ENCODE results near the gene NUP98.

DNA sequence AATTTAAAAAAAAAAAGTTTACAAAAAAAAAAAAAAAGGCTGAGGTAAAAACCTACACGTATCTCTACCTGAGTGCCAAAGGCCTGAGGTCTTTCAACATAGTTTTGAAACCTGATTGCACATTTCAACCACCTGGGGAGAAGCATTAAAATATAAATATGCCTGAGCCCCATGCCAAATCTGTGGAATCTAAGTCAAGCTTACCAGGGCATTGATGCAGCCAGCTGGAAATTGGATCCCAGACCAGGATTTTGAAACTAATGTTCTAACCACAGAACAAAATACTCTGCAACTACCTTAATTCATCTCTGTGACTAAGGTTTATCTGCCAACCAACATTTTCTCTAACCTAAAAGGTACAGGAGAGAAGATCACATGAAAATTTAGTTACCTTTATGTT lies 87.4 kb downstream of the NUP98 start:
- TF ChIP-seq, protein P1, sequence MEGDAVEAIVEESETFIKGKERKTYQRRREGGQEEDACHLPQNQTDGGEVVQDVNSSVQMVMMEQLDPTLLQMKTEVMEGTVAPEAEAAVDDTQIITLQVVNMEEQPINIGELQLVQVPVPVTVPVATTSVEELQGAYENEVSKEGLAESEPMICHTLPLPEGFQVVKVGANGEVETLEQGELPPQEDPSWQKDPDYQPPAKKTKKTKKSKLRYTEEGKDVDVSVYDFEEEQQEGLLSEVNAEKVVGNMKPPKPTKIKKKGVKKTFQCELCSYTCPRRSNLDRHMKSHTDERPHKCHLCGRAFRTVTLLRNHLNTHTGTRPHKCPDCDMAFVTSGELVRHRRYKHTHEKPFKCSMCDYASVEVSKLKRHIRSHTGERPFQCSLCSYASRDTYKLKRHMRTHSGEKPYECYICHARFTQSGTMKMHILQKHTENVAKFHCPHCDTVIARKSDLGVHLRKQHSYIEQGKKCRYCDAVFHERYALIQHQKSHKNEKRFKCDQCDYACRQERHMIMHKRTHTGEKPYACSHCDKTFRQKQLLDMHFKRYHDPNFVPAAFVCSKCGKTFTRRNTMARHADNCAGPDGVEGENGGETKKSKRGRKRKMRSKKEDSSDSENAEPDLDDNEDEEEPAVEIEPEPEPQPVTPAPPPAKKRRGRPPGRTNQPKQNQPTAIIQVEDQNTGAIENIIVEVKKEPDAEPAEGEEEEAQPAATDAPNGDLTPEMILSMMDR (IDR thresholded peaks at IDR 0.05), result no peak
- TF ChIP-seq EZH2 (IDR thresholded peaks at IDR 0.05) (no peak), EZH2phosphoT487 (IDR thresholded peaks at IDR 0.05) (no peak)
